Brain microvascular endothelial cell (primary cell): ENCODE measurements around the gene PVRIG.
"Not testable (repeated sequence)": the region's sequence is repeated elsewhere in the genome, so short reads cannot be mapped to it uniquely, and the experiment has no call there.

Source experiments
- DNase-seq: peaks from one replicate; pipeline ENCODE4 v3.0.0-alpha.2; 2020
- H3K27ac ChIP-seq: fragments of 250-450 bp; sonication (Bioruptor Pico); 2 replicates; pipeline ENCODE4 v1.5.1; 2020; ENCODE audit warnings: mild to moderate bottlenecking, moderate library complexity
- H3K27me3 ChIP-seq: fragments of 250-450 bp; sonication (Bioruptor Pico); replicated peaks from 2 replicates; pipeline ENCODE4 v1.5.1; 2020; ENCODE audit warnings: mild to moderate bottlenecking
- H3K36me3 ChIP-seq: fragments of 250-450 bp; sonication (Bioruptor Pico); replicated peaks from 2 replicates; pipeline ENCODE4 v1.5.1; 2020; ENCODE audit warnings: mild to moderate bottlenecking
- H3K4me3 ChIP-seq: 2 replicates; pipeline ENCODE4 v1.5.1; 2011; ENCODE audit warnings: low read depth, mild to moderate bottlenecking, control low read depth, low read length, moderate library complexity
- CTCF ChIP-seq: IDR thresholded peaks from 2 replicates; pipeline ENCODE4 v1.5.1; 2011; ENCODE audit warnings: low read depth, mild to moderate bottlenecking, moderate library complexity, low read length, control low read depth, inconsistent platforms; ENCODE audit errors: missing control alignments
- in situ Hi-C: cut with HindIII; loops from 2 replicates; pipeline ENCODE4 v1.10.0; 2017; ENCODE audit warnings: low sequenced_read_pairs, low pct_ligation_motif_present

PVRIG gene

GRCh38 chr7:100219801-100220585 is at the start of gene PVRIG:
Gene PVRIG, plus strand, starts transcription at chr7:100219949. Its CDS starts 22 bp downstream, at chr7:100219971.
- H3K4me3 ChIP-seq, H3K27me3 ChIP-seq, DNase-seq, H3K36me3 ChIP-seq, H3K27ac ChIP-seq, in situ Hi-C loops: not testable (repeated sequence)

GRCh38 chr7:100170101-100170897 is 49.5 kb upstream of the PVRIG start:
- no peaks in the 10 kb centered on the region for H3K36me3 ChIP-seq
- TF ChIP-seq CTCF = no peak
- peaks cover 4% of the 10 kb centered on the region for H3K27me3 ChIP-seq
- H3K4me3 ChIP-seq = no peak overlapping the region
- no peak for DNase-seq
- no peak overlapping the region for H3K27ac ChIP-seq
- in situ Hi-C loops = no loop called here

- Histone ChIP-seq H3K4me3 (peak overlapping the region; percentile 36), H3K36me3 (no peaks in the 10 kb centered on the region), H3K27ac (no peak overlapping the region), H3K27me3 (peaks cover 4% of the 10 kb centered on the region)
- in situ Hi-C loops = no loop called here
- no peak for TF ChIP-seq CTCF
- DNase-seq = no peak
Observed at GRCh38 chr7:100171087-100171681, 48.6 kb upstream of the PVRIG start.

- Histone ChIP-seq H3K36me3 (no peaks in the 10 kb centered on the region), H3K4me3 (no peak overlapping the region), H3K27ac (no peak overlapping the region), H3K27me3 (peaks cover 4% of the 10 kb centered on the region)
- no peak for TF ChIP-seq CTCF
- in situ Hi-C loops = no loop called here
- DNase-seq = no peak
Observed at GRCh38 chr7:100171840-100172239, 47.9 kb upstream of the PVRIG start.

GRCh38 chr7:100173806-100174495 is 45.8 kb upstream of the PVRIG start:
- Histone ChIP-seq H3K4me3 (no peak overlapping the region), H3K27me3 (no peaks in the 10 kb centered on the region), H3K36me3 (no peaks in the 10 kb centered on the region), H3K27ac (no peak overlapping the region)
- TF ChIP-seq CTCF = no peak
- in situ Hi-C loops = no loop called here
- no peak for DNase-seq
